Endothelial cell of umbilical vein (primary cell): ENCODE data around the gene RIOK3.

Source experiments
- EZH2 ChIP-seq: IDR thresholded peaks from 2 replicates; pipeline ENCODE4 v1.6.1; 2012; ENCODE audit warnings: borderline replicate concordance, low read depth, mild to moderate bottlenecking, moderate library complexity, low read length, inconsistent platforms; ENCODE audit not compliant: severe bottlenecking
- FOS ChIP-seq: IDR thresholded peaks from 2 replicates; pipeline ENCODE4 v1.6.1; 2011; ENCODE audit warnings: mild to moderate bottlenecking, low read length, moderate library complexity, borderline replicate concordance; ENCODE audit not compliant: insufficient read depth
- GATA2 ChIP-seq: IDR thresholded peaks from 2 replicates; pipeline ENCODE4 v1.7.0; 2011; ENCODE audit warnings: low read depth, mild to moderate bottlenecking, moderate library complexity, mixed read lengths, low read length; ENCODE audit not compliant: insufficient read length, insufficient read depth
- JUN ChIP-seq: IDR thresholded peaks from 2 replicates; pipeline ENCODE4 v1.6.1; 2011; ENCODE audit warnings: borderline replicate concordance, low read depth; ENCODE audit not compliant: insufficient read length, insufficient read depth
- MYC ChIP-seq: IDR thresholded peaks from one replicate; pipeline ENCODE4 v1.6.1; 2011; ENCODE audit warnings: mild to moderate bottlenecking, low read depth, low read length
- POLR2A ChIP-seq: IDR thresholded peaks from 2 replicates; pipeline ENCODE4 v1.6.1; 2012; ENCODE audit warnings: low read depth, mild to moderate bottlenecking, control low read depth, low read length
- POLR2AphosphoS5 ChIP-seq: IDR thresholded peaks from 2 replicates; pipeline ENCODE4 v1.6.1; 2012; ENCODE audit warnings: low read depth, mild to moderate bottlenecking, control low read depth, low read length, moderate library complexity; ENCODE audit not compliant: insufficient read depth
- TF ChIP-seq, protein P1 (sequence below), 2 donors: IDR thresholded peaks; 1 replicate in 1 of 2; 2 replicates in 1 of 2; pipeline ENCODE4 v1.5.1; 2011; ENCODE audit warnings: low read length in 2 of 2, mild to moderate bottlenecking in 2 of 2, moderate library complexity in 2 of 2, control low read depth in 1 of 2, inconsistent platforms in 1 of 2, low read depth in 1 of 2; ENCODE audit not compliant: insufficient read depth in 1 of 2; ENCODE audit errors: extremely low read depth in 1 of 2
- TF ChIP-seq, protein P2 (sequence below): IDR thresholded peaks from 2 replicates; pipeline ENCODE4 v1.6.1; 2011; ENCODE audit not compliant: insufficient read depth, insufficient read length

- TF ChIP-seq, protein P1, sequence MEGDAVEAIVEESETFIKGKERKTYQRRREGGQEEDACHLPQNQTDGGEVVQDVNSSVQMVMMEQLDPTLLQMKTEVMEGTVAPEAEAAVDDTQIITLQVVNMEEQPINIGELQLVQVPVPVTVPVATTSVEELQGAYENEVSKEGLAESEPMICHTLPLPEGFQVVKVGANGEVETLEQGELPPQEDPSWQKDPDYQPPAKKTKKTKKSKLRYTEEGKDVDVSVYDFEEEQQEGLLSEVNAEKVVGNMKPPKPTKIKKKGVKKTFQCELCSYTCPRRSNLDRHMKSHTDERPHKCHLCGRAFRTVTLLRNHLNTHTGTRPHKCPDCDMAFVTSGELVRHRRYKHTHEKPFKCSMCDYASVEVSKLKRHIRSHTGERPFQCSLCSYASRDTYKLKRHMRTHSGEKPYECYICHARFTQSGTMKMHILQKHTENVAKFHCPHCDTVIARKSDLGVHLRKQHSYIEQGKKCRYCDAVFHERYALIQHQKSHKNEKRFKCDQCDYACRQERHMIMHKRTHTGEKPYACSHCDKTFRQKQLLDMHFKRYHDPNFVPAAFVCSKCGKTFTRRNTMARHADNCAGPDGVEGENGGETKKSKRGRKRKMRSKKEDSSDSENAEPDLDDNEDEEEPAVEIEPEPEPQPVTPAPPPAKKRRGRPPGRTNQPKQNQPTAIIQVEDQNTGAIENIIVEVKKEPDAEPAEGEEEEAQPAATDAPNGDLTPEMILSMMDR (IDR thresholded peaks at IDR 0.05; ENCODE audit: extremely low read depth in 1 of 2, insufficient read depth in 1 of 2, low read depth in 1 of 2, low read length in 2 of 2): peak; percentile 91 to 93
- TF ChIP-seq POLR2AphosphoS5 (no peak), POLR2A (no peak), EZH2 (no peak), FOS (no peak), JUN (no peak), GATA2 (no peak), MYC (no peak)
- TF ChIP-seq, protein P2, sequence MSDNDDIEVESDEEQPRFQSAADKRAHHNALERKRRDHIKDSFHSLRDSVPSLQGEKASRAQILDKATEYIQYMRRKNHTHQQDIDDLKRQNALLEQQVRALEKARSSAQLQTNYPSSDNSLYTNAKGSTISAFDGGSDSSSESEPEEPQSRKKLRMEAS: no peak
These were observed 45.8 kb downstream of the RIOK3 start for GRCh38 chr18:23498877-23499276.
